LNCaP clone FGC (cell line): Measurements from ENCODE around the gene PRPH.
A peak's percentile ranks its signal among the peaks of the same experiment; 100 is the strongest.

Experiments
- DNase-seq: peaks from one replicate; pipeline ENCODE4 v3.0.0-alpha.2; 2011; ENCODE audit warnings: low read depth
- H3K4me3 ChIP-seq: 2 replicates; pipeline ENCODE4 v1.5.1; 2011; ENCODE audit warnings: mild to moderate bottlenecking, low read depth, low read length, control low read depth
- TF ChIP-seq, protein P1 (sequence below): IDR thresholded peaks from 2 replicates; pipeline ENCODE4 v1.5.1; 2012; ENCODE audit warnings: mild to moderate bottlenecking; ENCODE audit not compliant: control insufficient read depth, insufficient read depth; ENCODE audit errors: extremely low read depth

The PRPH gene

DNA sequence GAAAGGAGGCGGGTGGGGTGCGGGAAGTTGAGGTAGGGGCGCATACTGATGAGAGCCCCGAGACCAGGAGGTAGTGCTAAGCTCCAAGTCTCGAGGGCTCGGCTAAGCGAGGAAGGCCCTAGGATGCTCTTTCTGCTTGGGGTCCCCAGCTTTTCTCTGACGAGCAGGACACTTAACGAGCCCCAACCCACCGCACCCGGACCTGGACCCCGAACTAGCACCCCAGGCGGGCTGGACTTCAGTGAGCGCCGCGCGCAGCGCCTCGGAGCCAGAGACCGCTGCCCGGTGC is 46.8 kb downstream of the PRPH start:
- no peak overlapping the region for H3K4me3 ChIP-seq
- TF ChIP-seq, protein P1, sequence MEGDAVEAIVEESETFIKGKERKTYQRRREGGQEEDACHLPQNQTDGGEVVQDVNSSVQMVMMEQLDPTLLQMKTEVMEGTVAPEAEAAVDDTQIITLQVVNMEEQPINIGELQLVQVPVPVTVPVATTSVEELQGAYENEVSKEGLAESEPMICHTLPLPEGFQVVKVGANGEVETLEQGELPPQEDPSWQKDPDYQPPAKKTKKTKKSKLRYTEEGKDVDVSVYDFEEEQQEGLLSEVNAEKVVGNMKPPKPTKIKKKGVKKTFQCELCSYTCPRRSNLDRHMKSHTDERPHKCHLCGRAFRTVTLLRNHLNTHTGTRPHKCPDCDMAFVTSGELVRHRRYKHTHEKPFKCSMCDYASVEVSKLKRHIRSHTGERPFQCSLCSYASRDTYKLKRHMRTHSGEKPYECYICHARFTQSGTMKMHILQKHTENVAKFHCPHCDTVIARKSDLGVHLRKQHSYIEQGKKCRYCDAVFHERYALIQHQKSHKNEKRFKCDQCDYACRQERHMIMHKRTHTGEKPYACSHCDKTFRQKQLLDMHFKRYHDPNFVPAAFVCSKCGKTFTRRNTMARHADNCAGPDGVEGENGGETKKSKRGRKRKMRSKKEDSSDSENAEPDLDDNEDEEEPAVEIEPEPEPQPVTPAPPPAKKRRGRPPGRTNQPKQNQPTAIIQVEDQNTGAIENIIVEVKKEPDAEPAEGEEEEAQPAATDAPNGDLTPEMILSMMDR, result no peak
- no peak for DNase-seq

DNA sequence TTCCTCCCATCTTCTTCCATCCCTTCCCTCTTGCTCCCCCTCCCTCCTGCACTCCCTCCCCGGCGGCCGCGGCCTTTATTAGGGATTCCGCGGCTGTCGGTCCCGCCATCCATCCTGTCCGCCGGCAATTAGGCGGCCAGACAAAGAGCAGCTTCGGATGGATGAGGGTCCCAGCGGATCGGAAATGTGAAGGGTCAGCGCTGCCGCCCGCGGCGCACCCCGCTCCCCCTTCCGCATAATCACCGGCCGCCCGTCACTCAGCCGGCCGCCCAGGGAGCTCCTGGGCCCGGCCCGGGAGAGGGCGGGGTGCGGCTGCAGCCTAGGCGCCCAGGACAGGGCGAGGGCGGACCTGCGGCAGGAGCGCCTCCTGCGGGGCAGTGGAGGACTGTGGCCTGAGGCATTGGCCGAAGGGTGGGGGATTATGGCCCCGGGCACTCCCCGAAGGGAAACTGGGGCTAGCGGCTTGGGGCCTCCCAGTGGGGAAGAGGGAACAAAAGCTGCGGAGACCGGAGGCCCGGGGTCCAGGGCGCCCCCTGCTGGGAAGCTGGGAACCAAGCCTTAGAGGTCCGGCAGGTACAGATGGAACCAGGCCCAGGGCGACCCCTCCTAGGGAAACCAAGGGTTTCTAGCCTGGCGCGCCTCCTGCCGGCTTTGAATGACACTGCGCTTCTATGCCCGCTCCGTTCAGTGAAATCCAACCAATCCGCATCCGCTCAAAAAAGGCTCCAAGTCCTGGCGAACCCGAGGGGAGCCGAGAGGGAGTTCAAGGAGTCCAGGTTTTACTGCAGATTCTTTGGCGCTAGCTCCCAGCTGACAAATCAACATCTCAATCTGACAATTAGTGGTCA is 47.3 kb downstream of the PRPH start:
- no peak overlapping the region for H3K4me3 ChIP-seq
- DNase-seq, result no peak
- TF ChIP-seq, protein P1, result peak; percentile 43

DNA sequence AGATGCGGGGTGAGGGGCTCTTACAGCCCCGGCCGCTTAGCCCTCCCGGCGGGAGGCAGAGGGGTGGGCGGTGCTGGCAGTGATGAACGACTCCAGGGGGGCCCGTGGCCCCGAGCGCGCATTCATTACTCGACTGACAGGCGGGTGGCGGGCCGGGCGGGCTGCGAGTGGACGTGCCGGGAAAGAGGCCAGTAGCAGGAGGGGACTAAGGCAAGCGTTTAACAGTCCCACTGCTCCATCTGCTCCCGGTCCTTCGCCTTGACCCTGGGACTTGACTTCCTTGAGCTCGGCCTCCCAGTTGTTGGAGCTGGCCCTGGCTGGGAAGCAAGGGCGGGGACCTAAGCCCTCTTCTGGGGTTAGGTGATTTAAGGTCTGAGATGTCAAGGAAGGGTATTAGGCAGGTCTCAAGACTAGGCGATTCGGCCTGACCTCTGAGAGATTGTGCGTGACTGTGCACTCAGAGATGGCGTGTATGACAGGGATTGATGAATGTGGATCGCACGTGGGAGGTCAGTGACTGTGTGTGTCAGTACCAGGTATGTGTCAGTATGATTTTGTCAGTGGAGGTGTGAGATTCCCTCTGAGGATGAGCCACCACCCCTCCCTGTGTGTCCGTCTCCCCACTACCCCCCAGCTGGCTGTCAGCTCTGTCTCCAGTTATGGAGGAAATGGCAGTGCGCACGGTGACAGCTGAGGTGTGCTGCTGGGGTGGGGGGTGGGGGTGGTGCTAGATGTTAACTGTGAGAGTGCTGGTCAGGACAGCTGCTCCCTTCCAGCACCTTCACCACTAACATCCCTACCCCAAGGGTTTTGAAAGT is 48.2 kb downstream of the PRPH start:
- H3K4me3 ChIP-seq, result no peak overlapping the region
- TF ChIP-seq, protein P1, result no peak
- no peak for DNase-seq

DNA sequence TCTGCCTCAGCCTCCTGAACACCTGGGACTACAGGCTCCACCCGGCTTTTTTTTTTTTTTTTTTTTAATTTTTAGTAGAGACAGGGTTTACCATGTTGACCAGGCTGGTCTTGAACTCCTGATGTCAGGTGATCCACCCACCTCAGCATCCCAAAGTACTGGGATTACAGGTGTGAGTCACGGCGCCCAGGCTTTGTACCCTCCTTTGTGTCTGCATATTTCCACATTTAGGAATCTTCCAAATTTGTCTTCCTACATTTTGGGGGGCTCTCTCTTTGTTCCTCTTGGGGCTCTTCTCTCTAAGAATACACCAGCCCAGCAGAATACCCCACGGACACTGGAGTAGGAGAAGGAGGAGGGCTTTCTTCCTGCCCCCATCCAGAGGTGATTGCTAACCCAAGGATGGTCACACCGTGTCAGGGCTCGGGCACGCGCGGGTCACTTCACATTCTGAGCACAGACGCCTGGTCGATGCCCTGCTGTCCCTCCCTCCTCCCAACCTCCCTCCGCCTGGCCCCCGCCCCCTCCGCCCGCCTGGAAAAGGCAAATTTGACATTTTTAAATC is 49.6 kb downstream of the PRPH start:
- no peak for DNase-seq
- TF ChIP-seq, protein P1, result no peak
- H3K4me3 ChIP-seq, result no peak overlapping the region

GRCh38 chr12:49345051-49345824 is 50.3 kb downstream of the PRPH start:
- DNase-seq, result no peak
- TF ChIP-seq, protein P1, result no peak
- H3K4me3 ChIP-seq, result no peak overlapping the region

- TF ChIP-seq, protein P1, result no peak
- peak overlapping the region; percentile 25 for H3K4me3 ChIP-seq
- no peak for DNase-seq
Observed at GRCh38 chr12:49345825-49346658, 51.1 kb downstream of the PRPH start.
